ENCODE results near the gene KRT8.
A peak's percentile ranks its signal among the peaks of the same experiment; 100 is the strongest.

Gene KRT8

GRCh38 chr12:52877242-52877641 lies 27.6 kb downstream of the KRT8 start:
- Histone ChIP-seq H3K27me3 (replicated peaks; ENCODE audit: control insufficient read depth, insufficient read depth, low read length) (no peaks in the 10 kb centered on the region), H3K4me3 (ENCODE audit: low read length) (no peak overlapping the region), H3K4me1 (ENCODE audit: control insufficient read depth, insufficient read depth, low read length) (peaks cover 21% of the 10 kb centered on the region), H3K9ac (ENCODE audit: low read length) (no peak overlapping the region), H3K36me3 (ENCODE audit: control insufficient read depth, insufficient read depth, low read length, severe bottlenecking) (no peaks in the 10 kb centered on the region), H3K9me3 (ENCODE audit: control insufficient read depth, low read length) (no peaks in the 10 kb centered on the region)
- no peak for DNase-seq (ENCODE audit: low read depth)

DNA sequence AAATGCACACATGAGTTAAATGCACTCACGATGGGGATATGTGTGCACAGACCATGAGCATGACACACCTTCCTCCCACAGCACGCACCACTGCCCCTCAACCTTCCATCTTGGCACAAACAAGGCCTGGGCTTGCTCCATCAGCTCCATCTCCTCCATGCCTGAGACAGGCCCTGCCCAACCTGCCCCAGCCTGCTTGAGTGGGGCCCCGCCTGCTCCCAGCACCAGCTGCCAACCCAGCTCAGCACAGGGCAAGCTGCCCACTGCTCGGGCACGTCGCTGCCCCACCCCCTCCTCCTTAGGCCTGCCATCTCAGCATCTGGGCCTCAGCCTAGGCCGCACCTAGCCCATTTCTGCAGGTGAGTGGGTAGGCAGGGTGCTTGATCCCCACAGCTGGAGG lies 28.5 kb downstream of the KRT8 start:
- Histone ChIP-seq H3K27me3 (replicated peaks; ENCODE audit: control insufficient read depth, insufficient read depth, low read length) (no peaks in the 10 kb centered on the region), H3K9ac (ENCODE audit: low read length) (no peak overlapping the region), H3K9me3 (ENCODE audit: control insufficient read depth, low read length) (no peaks in the 10 kb centered on the region), H3K36me3 (ENCODE audit: control insufficient read depth, insufficient read depth, low read length, severe bottlenecking) (no peaks in the 10 kb centered on the region), H3K4me3 (ENCODE audit: low read length) (no peak overlapping the region), H3K4me1 (ENCODE audit: control insufficient read depth, insufficient read depth, low read length) (peaks cover 30% of the 10 kb centered on the region)
- DNase-seq (ENCODE audit: low read depth): no peak

DNA sequence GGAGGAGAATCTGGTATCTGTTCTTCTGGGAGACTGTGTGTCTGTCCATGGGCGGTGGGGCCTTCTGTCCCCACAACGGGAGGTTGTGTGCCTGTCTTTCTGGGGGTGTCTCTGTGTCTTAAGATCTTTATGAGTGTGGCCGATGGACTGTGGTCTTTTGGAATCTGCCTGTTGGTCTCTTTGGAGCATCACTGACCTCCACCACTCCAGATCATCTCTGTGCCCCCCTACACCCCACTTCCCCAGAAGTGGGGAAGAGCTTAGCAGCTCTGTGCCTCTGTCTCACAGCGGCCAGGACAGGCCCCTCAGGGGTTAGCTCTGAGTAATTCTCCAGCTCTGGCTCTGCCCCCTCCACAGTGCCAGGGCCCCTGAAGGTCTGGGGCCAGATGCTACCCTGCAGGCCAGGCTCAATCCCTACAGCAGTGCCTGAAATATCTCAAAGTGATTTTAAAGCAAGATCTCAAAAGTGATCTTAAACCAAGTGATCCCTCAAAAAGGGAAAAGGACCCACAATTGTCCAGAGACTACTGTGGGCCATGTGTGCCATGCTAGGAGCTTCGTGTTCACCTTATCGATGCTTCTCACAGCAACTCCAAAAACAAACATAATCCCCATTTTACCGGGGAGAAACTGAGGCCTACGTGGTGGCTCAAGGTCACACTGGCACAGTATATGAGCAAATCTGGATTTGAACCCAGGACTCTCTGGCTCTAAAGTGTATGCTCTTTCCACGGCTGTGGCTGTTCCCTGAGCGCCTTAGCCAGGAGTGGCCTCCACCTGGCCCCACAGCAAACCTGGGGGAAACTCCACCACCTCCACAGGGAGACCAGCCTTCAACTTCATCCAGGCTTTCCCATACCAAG lies 30.1 kb downstream of the KRT8 start:
- H3K4me1 ChIP-seq (ENCODE audit: control insufficient read depth, insufficient read depth, low read length): peaks cover 42% of the 10 kb centered on the region
- H3K9ac ChIP-seq (ENCODE audit: low read length): peak overlapping the region; percentile 72
- H3K27me3 ChIP-seq (replicated peaks; ENCODE audit: control insufficient read depth, insufficient read depth, low read length): no peaks in the 10 kb centered on the region
- no peaks in the 10 kb centered on the region for H3K36me3 ChIP-seq (ENCODE audit: control insufficient read depth, insufficient read depth, low read length, severe bottlenecking)
- DNase-seq (ENCODE audit: low read depth): peak; percentile 45
- peak overlapping the region; percentile 67 for H3K4me3 ChIP-seq (ENCODE audit: low read length)
- no peaks in the 10 kb centered on the region for H3K9me3 ChIP-seq (ENCODE audit: control insufficient read depth, low read length)

DNA sequence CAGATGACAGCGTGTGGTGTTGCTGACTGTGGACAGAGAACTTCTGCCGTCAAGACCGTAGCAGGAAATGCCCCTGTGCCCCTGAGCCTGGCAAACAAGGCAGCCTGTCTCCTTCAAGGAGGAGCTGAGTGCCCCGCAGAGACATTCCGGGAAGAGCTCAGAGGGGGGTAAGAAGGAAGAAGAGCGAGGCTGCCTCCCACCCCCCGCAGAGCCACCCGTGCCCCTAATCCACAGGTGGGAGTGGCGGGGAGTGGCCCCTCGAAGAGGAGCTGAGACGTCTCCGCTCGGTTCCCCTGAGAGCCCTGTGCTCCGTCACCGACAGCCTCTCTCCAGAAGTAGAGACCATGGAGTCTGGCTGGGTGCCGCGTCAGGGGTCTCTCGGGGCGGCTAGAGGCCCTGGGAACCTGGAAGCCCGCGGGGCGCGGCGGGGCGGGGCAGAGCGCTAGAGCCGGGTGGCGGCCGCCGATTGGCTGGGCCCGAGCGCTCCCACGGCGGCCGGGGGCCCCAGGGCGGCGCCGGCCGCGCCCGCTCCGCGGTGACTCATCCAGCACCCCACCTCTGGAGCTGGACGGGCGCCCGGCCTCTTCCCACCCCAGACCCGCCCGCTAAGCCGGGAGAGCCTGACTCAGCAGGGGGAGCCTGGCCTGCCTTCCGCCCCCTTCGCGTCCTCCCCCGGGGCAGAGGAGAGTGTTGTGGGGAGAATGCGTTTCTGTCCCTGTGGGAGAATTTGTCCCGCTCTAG lies 30.9 kb downstream of the KRT8 start:
- Histone ChIP-seq H3K27me3 (replicated peaks; ENCODE audit: control insufficient read depth, insufficient read depth, low read length) (no peaks in the 10 kb centered on the region), H3K4me1 (ENCODE audit: control insufficient read depth, insufficient read depth, low read length) (peaks cover 42% of the 10 kb centered on the region), H3K9ac (ENCODE audit: low read length) (peak overlapping the region; percentile 72), H3K36me3 (ENCODE audit: control insufficient read depth, insufficient read depth, low read length, severe bottlenecking) (no peaks in the 10 kb centered on the region), H3K4me3 (ENCODE audit: low read length) (peak overlapping the region; percentile 74), H3K9me3 (ENCODE audit: control insufficient read depth, low read length) (no peaks in the 10 kb centered on the region)
- peak; percentile 98 for DNase-seq (ENCODE audit: low read depth)

DNA sequence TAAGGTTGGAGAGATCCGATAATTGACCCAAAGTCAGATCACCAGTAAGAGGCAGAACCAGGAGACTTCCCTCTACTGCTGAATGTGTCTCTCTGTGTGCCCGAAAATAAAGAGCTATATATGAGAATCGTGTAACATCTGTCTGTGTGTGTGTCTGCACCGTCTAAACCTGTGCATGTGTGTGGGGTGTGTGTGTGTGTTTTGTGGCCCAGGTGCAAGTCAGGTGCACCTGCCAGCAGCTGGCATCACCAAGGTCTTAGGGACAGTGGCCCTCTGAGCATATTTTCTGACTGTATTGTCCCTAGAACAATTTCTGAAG lies 31.4 kb downstream of the KRT8 start:
- Histone ChIP-seq H3K9me3 (ENCODE audit: control insufficient read depth, low read length) (no peaks in the 10 kb centered on the region), H3K9ac (ENCODE audit: low read length) (peak overlapping the region; percentile 71), H3K36me3 (ENCODE audit: control insufficient read depth, insufficient read depth, low read length, severe bottlenecking) (no peaks in the 10 kb centered on the region), H3K4me1 (ENCODE audit: control insufficient read depth, insufficient read depth, low read length) (peaks cover 42% of the 10 kb centered on the region), H3K27me3 (replicated peaks; ENCODE audit: control insufficient read depth, insufficient read depth, low read length) (no peaks in the 10 kb centered on the region), H3K4me3 (ENCODE audit: low read length) (peak overlapping the region; percentile 74)
- DNase-seq (ENCODE audit: low read depth): no peak

DNA sequence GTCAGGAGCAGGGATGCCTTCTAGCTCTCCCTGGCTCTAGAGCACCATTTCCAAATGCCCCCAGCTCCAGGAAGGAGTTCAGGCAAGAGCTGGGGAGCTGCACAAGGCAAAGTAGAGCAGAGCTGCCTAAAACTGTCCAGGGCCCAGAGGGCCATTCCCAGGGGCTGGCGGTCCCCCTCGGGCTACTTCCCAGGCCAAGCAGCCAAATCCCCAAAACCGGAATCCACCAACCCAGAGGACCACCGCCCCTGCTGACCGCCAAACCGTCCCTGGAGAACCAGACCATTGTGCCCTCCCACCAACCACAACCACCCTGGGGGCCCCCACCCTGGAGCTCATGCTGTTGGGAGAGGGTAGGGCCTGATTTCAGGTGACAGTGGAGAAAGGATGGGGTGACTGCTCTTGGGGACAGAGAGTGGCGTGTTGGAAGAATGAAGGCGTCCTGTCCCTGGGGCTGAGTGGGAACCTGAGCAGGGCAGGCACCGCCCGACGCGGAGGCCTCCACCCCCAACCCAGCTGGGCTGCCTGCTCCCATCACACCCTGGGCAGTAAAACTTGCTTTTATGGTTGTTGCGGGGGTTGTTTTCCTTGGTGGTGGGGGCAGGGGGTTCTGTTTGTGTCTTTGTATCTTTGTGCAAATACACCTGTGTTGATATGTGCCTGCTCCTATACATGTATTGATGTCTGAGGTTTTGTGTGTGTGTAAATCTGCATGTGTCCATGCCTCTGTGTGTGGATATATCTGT lies 32.1 kb downstream of the KRT8 start:
- Histone ChIP-seq H3K4me1 (ENCODE audit: control insufficient read depth, insufficient read depth, low read length) (peaks cover 42% of the 10 kb centered on the region), H3K9me3 (ENCODE audit: control insufficient read depth, low read length) (no peaks in the 10 kb centered on the region), H3K36me3 (ENCODE audit: control insufficient read depth, insufficient read depth, low read length, severe bottlenecking) (no peaks in the 10 kb centered on the region), H3K4me3 (ENCODE audit: low read length) (no peak overlapping the region), H3K27me3 (replicated peaks; ENCODE audit: control insufficient read depth, insufficient read depth, low read length) (no peaks in the 10 kb centered on the region), H3K9ac (ENCODE audit: low read length) (no peak overlapping the region)
- no peak for DNase-seq (ENCODE audit: low read depth)

DNA sequence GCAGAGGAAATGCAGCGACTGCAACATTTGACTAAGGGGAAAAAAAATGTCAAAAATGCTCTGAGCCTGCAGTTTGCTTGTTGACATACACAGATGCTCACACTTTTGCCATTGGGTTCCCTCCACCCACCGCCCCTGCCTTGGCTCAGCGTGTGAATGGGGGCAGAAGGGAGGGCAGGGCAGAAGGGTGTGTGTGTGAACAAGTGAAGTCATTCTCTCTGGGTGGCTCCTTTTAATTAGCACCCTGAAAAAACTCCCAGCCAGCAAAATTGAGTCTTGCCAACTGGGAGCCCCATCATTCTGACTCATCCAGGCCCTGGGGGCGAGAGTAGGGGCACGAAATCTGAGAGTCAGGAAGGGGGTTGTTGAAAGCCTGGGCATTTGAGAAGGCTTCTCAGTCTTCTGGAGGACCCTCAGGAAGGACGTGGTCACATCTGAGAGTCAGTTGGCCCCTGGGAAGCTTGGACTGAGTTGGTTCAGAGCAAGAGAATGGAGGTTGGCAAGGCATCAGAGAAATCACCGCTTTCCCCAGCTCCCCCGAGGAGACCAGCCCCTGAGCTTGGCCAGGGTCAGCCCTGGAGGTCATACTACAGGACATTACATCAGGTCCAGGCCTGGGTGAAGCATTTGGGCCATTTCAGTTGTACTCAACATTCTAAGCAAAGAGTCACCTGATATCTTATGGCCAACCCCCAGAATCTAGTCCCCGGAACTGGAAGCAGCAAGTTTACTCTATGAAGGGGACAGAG lies 33.4 kb downstream of the KRT8 start:
- Histone ChIP-seq H3K9me3 (ENCODE audit: control insufficient read depth, low read length) (no peaks in the 10 kb centered on the region), H3K4me1 (ENCODE audit: control insufficient read depth, insufficient read depth, low read length) (peaks cover 42% of the 10 kb centered on the region), H3K9ac (ENCODE audit: low read length) (peak overlapping the region; percentile 57), H3K4me3 (ENCODE audit: low read length) (no peak overlapping the region), H3K36me3 (ENCODE audit: control insufficient read depth, insufficient read depth, low read length, severe bottlenecking) (no peaks in the 10 kb centered on the region), H3K27me3 (replicated peaks; ENCODE audit: control insufficient read depth, insufficient read depth, low read length) (no peaks in the 10 kb centered on the region)
- peak; percentile 89 for DNase-seq (ENCODE audit: low read depth)

GRCh38 chr12:52870361-52871290 lies 34.2 kb downstream of the KRT8 start:
- Histone ChIP-seq H3K9ac (ENCODE audit: low read length) (peak overlapping the region; percentile 57), H3K4me3 (ENCODE audit: low read length) (no peak overlapping the region), H3K4me1 (ENCODE audit: control insufficient read depth, insufficient read depth, low read length) (peaks cover 42% of the 10 kb centered on the region), H3K36me3 (ENCODE audit: control insufficient read depth, insufficient read depth, low read length, severe bottlenecking) (no peaks in the 10 kb centered on the region), H3K9me3 (ENCODE audit: control insufficient read depth, low read length) (no peaks in the 10 kb centered on the region), H3K27me3 (replicated peaks; ENCODE audit: control insufficient read depth, insufficient read depth, low read length) (no peaks in the 10 kb centered on the region)
- peak; percentile 54 for DNase-seq (ENCODE audit: low read depth)

GRCh38 chr12:52867642-52868041 lies 37.2 kb downstream of the KRT8 start:
- Histone ChIP-seq H3K36me3 (ENCODE audit: control insufficient read depth, insufficient read depth, low read length, severe bottlenecking) (no peaks in the 10 kb centered on the region), H3K9ac (ENCODE audit: low read length) (no peak overlapping the region), H3K9me3 (ENCODE audit: control insufficient read depth, low read length) (no peaks in the 10 kb centered on the region), H3K4me3 (ENCODE audit: low read length) (no peak overlapping the region), H3K27me3 (replicated peaks; ENCODE audit: control insufficient read depth, insufficient read depth, low read length) (no peaks in the 10 kb centered on the region), H3K4me1 (ENCODE audit: control insufficient read depth, insufficient read depth, low read length) (peaks cover 25% of the 10 kb centered on the region)
- DNase-seq (ENCODE audit: low read depth): no peak

GRCh38 chr12:52867152-52867551 lies 37.7 kb downstream of the KRT8 start:
- no peaks in the 10 kb centered on the region for H3K27me3 ChIP-seq (replicated peaks; ENCODE audit: control insufficient read depth, insufficient read depth, low read length)
- H3K4me1 ChIP-seq (ENCODE audit: control insufficient read depth, insufficient read depth, low read length): peaks cover 20% of the 10 kb centered on the region
- no peaks in the 10 kb centered on the region for H3K9me3 ChIP-seq (ENCODE audit: control insufficient read depth, low read length)
- H3K9ac ChIP-seq (ENCODE audit: low read length): no peak overlapping the region
- no peak overlapping the region for H3K4me3 ChIP-seq (ENCODE audit: low read length)
- H3K36me3 ChIP-seq (ENCODE audit: control insufficient read depth, insufficient read depth, low read length, severe bottlenecking): no peaks in the 10 kb centered on the region
- no peak for DNase-seq (ENCODE audit: low read depth)
